Omental fat pad (tissue), 4 donors: ENCODE results near the gene WDR26. TPM values are rescaled to one million over a fixed set of nuclear protein-coding genes. Genes with fewer than 3 reads are reported as not detected.
A peak's percentile ranks its signal among the peaks of the same experiment; 100 is the strongest.
"Not testable (repeated sequence)": the region's sequence is repeated elsewhere in the genome, so short reads cannot be mapped to it uniquely, and the experiment has no call there.

Experiments
- ATAC-seq: fragments of 150-250 bp; one replicate; pipeline ENCODE4 v1.9.1; 2016; ENCODE audit warnings: mild to moderate bottlenecking, moderate library complexity; ENCODE audit not compliant: low FRiP score
- DNase-seq: peaks from one replicate; pipeline ENCODE4 v3.0.0-alpha.2; 2019; ENCODE audit warnings: low spot score
- CTCF ChIP-seq, 3 donors: fragments of 450-650 bp; IDR thresholded peaks; one replicate each; pipeline ENCODE4 v1.5.1; 2016 to 2017; ENCODE audit warnings: antibody characterized with exemption in 3 of 3, mild to moderate bottlenecking in 3 of 3, moderate library complexity in 2 of 3
- total RNA-seq, 4 donors: library from RNA; depleted of rRNA; stranded (reverse); fragments of >200 nt; gene quantifications; one replicate each; pipeline ENCODE4 v1.1.0, GENCODE V29; 2016

The WDR26 gene
- total RNA-seq = 100 to 1,000 TPM in 1 of 4 donors, 10 to 100 TPM in 3; 79.9 to 101 (median 93.8) TPM

GRCh38 chr1:224434691-224435317 lies at the start of gene WDR26:
Gene WDR26 (minus strand): TSS chr1:224434797.
- TF ChIP-seq CTCF (IDR thresholded peaks at IDR 0.05) = no peak
- ATAC-seq = peak; percentile 85
- peak; percentile 54 for DNase-seq

GRCh38 chr1:224483206-224483605 lies 48.6 kb upstream of the WDR26 start:
- DNase-seq, ATAC-seq: not testable (repeated sequence)

- DNase-seq (no peak), ATAC-seq (no peak)
- no peak for TF ChIP-seq CTCF (IDR thresholded peaks at IDR 0.05)
Observed at GRCh38 chr1:224482619-224483018, 48.0 kb upstream of the WDR26 start.

- ATAC-seq = no peak
- DNase-seq = no peak
- TF ChIP-seq CTCF (IDR thresholded peaks at IDR 0.05) = no peak
Observed at GRCh38 chr1:224481601-224482000, 47.0 kb upstream of the WDR26 start.

GRCh38 chr1:224480888-224481459 lies 46.4 kb upstream of the WDR26 start:
- not testable (repeated sequence) for DNase-seq, ATAC-seq

- DNase-seq = not testable (repeated sequence)
Observed at GRCh38 chr1:224480200-224480599, 45.6 kb upstream of the WDR26 start.

GRCh38 chr1:224472806-224473205 lies 38.2 kb upstream of the WDR26 start:
- no peak for TF ChIP-seq CTCF (IDR thresholded peaks at IDR 0.05)
- DNase-seq (no peak), ATAC-seq (no peak)

More at GRCh38 chr1:224480200-224480599, 45.6 kb upstream of the WDR26 start:
- ATAC-seq = not testable (repeated sequence)

- ATAC-seq (no peak), DNase-seq (no peak)
- TF ChIP-seq CTCF (IDR thresholded peaks at IDR 0.05) = no peak
Observed at GRCh38 chr1:224466154-224466553, 31.6 kb upstream of the WDR26 start.
